ENCODE data around the gene CRYBG2. TPM values are rescaled to one million over a fixed set of nuclear protein-coding genes. Genes with fewer than 3 reads are reported as not detected.
"Not testable (repeated sequence)": the region's sequence is repeated elsewhere in the genome, so short reads cannot be mapped to it uniquely, and the experiment has no call there.

Gene CRYBG2
- total and polyA plus RNA-seq, 7 donors: 0.01 to 2.9 (median 0.56) TPM; not detected in 4

- Histone ChIP-seq H3K4me3 (no peak overlapping the region), H3K4me1 (no peaks in the 10 kb centered on the region), H3K27ac (no peak overlapping the region), H3K9me3 (no peaks in the 10 kb centered on the region), H3K36me3 (ENCODE audit: insufficient read depth in 1 of 2, low read depth in 1 of 2) (no peaks in the 10 kb centered on the region), H3K27me3 (ENCODE audit: insufficient read depth in 3 of 3, low read length in 2 of 3) (peaks cover 0 to 5% (median 0%) of the 10 kb centered on the region in 3 donors)
- TF ChIP-seq CTCF (IDR thresholded peaks at IDR 0.05): no peak
- WGBS, 3 donors: 38 to 54% (median 49%) methylated on average over 7 of the region's 7 CpGs
- ATAC-seq (no peak), DNase-seq (no peak)
- intact Hi-C loops (cut with DNase I): no loop called here
These were observed 33.5 kb upstream of the CRYBG2 start for GRCh38 chr1:26387447-26387846.

GRCh38 chr1:26385063-26385462, 31.1 kb upstream of the CRYBG2 start:
- H3K27ac ChIP-seq; H3K9me3 ChIP-seq; H3K4me3 ChIP-seq; H3K4me1 ChIP-seq; H3K36me3 ChIP-seq (ENCODE audit: insufficient read depth in 1 of 2, low read depth in 1 of 2); intact Hi-C loops (cut with DNase I); DNase-seq; ATAC-seq; H3K27me3 ChIP-seq (ENCODE audit: insufficient read depth in 3 of 3, low read length in 2 of 3): not testable (repeated sequence)
- WGBS, 3 donors: 80 to 92% (median 88%) methylated on average over 3 of the region's 3 CpGs

DNA sequence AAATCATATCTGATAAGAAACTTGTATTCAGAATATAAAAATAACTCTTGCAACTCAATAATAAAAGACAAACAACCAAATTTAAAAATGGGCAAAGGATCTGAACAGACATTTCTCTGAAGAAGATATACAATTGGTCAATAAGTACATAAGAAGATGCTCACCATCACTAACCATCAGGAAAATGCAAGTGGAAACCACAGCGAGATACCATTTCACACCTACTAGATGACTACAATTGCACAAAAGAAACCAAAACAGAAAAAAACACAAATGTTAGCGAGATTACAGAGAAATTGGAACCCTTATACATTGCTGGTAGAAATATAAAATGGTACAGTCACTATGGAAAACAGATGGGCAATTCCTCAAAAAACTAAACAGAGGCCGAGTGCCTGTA, 30.1 kb upstream of the CRYBG2 start:
- DNase-seq (no peak), ATAC-seq (no peak)
- TF ChIP-seq CTCF (IDR thresholded peaks at IDR 0.05): no peak
- 74 to 78% (median 76%) methylated on average over 3 of the region's 3 CpGs for WGBS, 3 donors
- Histone ChIP-seq H3K36me3 (ENCODE audit: insufficient read depth in 1 of 2, low read depth in 1 of 2) (no peaks in the 10 kb centered on the region), H3K27me3 (ENCODE audit: insufficient read depth in 3 of 3, low read length in 2 of 3) (peaks cover 0 to 5% (median 3%) of the 10 kb centered on the region in 3 donors), H3K4me3 (no peak overlapping the region), H3K27ac (no peak overlapping the region), H3K9me3 (no peaks in the 10 kb centered on the region), H3K4me1 (no peaks in the 10 kb centered on the region)
- intact Hi-C loops (cut with DNase I): no loop called here

DNA sequence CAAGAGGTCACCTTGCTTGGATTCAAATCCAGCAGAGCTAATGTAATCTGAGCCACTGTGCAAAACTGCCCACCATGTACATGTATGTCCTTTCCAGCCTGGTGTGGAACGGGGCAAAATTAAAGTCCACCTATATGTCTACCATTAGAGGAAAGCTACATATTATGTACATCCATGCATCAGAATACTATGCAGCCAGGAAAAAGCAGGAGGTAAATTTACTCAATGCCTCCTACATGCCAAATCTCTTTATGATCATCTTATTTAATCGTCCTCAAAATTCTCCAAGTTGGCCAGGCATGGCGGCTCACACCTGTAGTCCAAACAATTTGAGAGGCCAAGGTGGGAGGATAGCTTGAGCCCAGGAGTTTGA, 24.9 kb upstream of the CRYBG2 start:
- H3K27me3 ChIP-seq (ENCODE audit: insufficient read depth in 3 of 3, low read length in 2 of 3): peaks cover 0 to 8% (median under 1%) of the 10 kb centered on the region in 3 donors
- no peak for ATAC-seq
- H3K4me3 ChIP-seq: no peak overlapping the region
- H3K27ac ChIP-seq: no peak overlapping the region
- no peak for DNase-seq
- intact Hi-C loops (cut with DNase I): no loop called here
- 89 to 93% (median 93%) methylated on average over 3 of the region's 3 CpGs for WGBS, 3 donors
- no peaks in the 10 kb centered on the region for H3K9me3 ChIP-seq
- H3K4me1 ChIP-seq: no peaks in the 10 kb centered on the region
- no peaks in the 10 kb centered on the region for H3K36me3 ChIP-seq (ENCODE audit: insufficient read depth in 1 of 2, low read depth in 1 of 2)
- TF ChIP-seq CTCF (IDR thresholded peaks at IDR 0.05): no peak

DNA sequence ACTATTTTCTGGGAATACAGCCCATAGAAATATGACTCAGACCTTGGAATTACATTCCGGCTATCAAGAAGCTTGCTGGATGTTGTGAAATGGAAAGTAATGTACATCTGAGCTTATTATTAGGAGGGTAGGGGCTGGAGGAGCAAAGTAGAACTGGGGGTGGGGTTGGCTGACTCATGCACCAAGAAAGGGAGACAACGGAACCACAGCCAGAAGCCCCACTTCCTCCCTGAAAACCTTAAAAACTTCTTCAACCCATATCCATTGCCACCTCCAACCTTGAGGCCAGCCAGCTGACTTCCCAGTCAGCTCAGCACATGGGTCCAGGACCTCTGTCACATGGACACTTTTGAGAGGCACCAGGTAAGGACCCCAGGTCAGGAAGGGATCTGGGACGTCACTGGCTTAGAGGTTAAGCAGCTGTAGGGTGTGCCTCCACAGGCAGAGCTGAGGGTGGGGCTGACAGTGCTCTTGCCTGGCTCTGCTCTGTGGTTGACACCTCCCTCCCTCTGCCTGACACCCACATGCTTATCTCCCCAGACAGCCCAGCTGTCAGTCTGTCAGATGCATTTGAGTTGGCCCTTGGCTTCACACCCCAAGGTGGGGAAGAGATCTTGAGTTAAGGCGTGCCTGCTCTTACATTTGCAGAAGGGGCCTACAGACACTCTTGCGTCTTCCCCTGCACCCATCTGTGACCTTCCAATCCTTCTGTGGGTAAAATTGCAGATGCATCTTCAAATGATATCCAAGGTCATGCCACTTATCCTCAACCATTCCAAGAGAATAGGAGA, 24.4 kb upstream of the CRYBG2 start:
- ATAC-seq: peak; percentile 32 to 68 (median 54)
- no peak for DNase-seq
- 38 to 43% (median 41%) methylated on average over 5 of the region's 5 CpGs for WGBS, 3 donors
- Histone ChIP-seq H3K4me3 (no peak overlapping the region), H3K36me3 (ENCODE audit: insufficient read depth in 1 of 2, low read depth in 1 of 2) (no peaks in the 10 kb centered on the region), H3K9me3 (no peaks in the 10 kb centered on the region), H3K27ac (no peak overlapping the region), H3K27me3 (ENCODE audit: insufficient read depth in 3 of 3, low read length in 2 of 3) (peaks cover 0 to 8% (median 1%) of the 10 kb centered on the region in 3 donors), H3K4me1 (no peaks in the 10 kb centered on the region)
- TF ChIP-seq CTCF (IDR thresholded peaks at IDR 0.05): no peak
- intact Hi-C loops (cut with DNase I): no loop called here
